Endothelial cell of umbilical vein (primary cell): ENCODE results near the gene KRTAP5-1. TPM values are rescaled to one million over a fixed set of nuclear protein-coding genes. Genes with fewer than 3 reads are reported as not detected.

Experiments
- BruUV-seq: library from RNA; stranded (reverse); fragments of 400-500 nt; replicated peaks from 2 replicates; lab custom pipeline; 2021; lab: Mats Ljungman, UMichigan
- CTCF ChIA-PET: fragments of 300-600, 350-600 bp; sonication (Branson Sonifier 250); formaldehyde crosslinking; loops from one replicate; lab custom pipeline; 2021; ENCODE audit warnings: antibody characterized with exemption, inconsistent platforms; lab: Charles Lee
- POLR2A ChIA-PET: fragments of 300-600, 350-600 bp; sonication (Branson Sonifier 250); formaldehyde crosslinking; loops from one replicate; lab custom pipeline; 2021; ENCODE audit warnings: antibody characterized with exemption, inconsistent platforms; lab: Charles Lee
- DNase-seq: peaks from one replicate; pipeline ENCODE4 v3.0.0-alpha.2; 2011; ENCODE audit warnings: low read depth, low spot score
- FAIRE-seq: peaks from 2 replicates; lab custom pipeline; 2011; peaks lifted over from hg19 to GRCh38; lab: Jason Lieb, UNC
- H2AFZ ChIP-seq: 2 replicates; pipeline ENCODE4 v1.6.0; 2012; ENCODE audit warnings: low read depth, low read length, control low read depth, inconsistent platforms
- H3K27ac ChIP-seq: 2 replicates; pipeline ENCODE4 v1.5.1; 2011; ENCODE audit warnings: low read depth, mild to moderate bottlenecking, control low read depth, low read length, moderate library complexity; ENCODE audit not compliant: insufficient read depth
- H3K27me3 ChIP-seq, 2 experiments: 2 replicates each; pipeline versions ENCODE4 v1.6.0 to v1.6.1; 2011; ENCODE audit warnings: low read length in 2 of 2, mixed read lengths in 1 of 2; ENCODE audit not compliant: control insufficient read depth in 2 of 2, insufficient read depth in 2 of 2
- H3K36me3 ChIP-seq, 2 experiments: 2 replicates in 1 of 2; 3 replicates in 1 of 2; pipeline ENCODE4 v1.5.1; 2011; ENCODE audit warnings: low read length in 2 of 2, mild to moderate bottlenecking in 1 of 2, moderate library complexity in 1 of 2; ENCODE audit not compliant: control insufficient read depth in 2 of 2, insufficient read depth in 2 of 2; ENCODE audit errors: extremely low read depth in 1 of 2
- H3K4me1 ChIP-seq: 3 replicates; pipeline ENCODE4 v1.5.1; 2011; ENCODE audit warnings: mild to moderate bottlenecking, low read length; ENCODE audit not compliant: control insufficient read depth, insufficient read depth; ENCODE audit errors: extremely low read depth
- H3K4me2 ChIP-seq: 2 replicates; pipeline ENCODE4 v1.6.1; 2011; ENCODE audit warnings: low read length, control low read depth, mixed read lengths; ENCODE audit not compliant: insufficient read depth
- H3K4me3 ChIP-seq, 3 experiments: fragments of 200-600 bp in 1 of 3; sonication (generic), shearing (Covaris generic) in 1 of 3; replicated peaks in 1 of 3; 2 replicates each; pipeline ENCODE4 v1.5.1; 2011 to 2016; ENCODE audit warnings: control low read depth in 3 of 3, low read length in 3 of 3, mild to moderate bottlenecking in 2 of 3, inconsistent platforms in 1 of 3, low read depth in 1 of 3, moderate library complexity in 1 of 3; ENCODE audit not compliant: insufficient read depth in 1 of 3
- H3K79me2 ChIP-seq: 2 replicates; pipeline ENCODE4 v1.6.0; 2012; ENCODE audit warnings: low read length, inconsistent platforms; ENCODE audit not compliant: control insufficient read depth, insufficient read depth
- H3K9ac ChIP-seq: replicated peaks from 2 replicates; pipeline ENCODE3; 2011; ENCODE audit warnings: low read length, control low read depth; ENCODE audit not compliant: insufficient read depth; ENCODE audit errors: extremely low read depth
- H3K9me1 ChIP-seq: replicated peaks from 3 replicates; pipeline ENCODE4 v1.6.0; 2011; ENCODE audit warnings: mild to moderate bottlenecking, low read length; ENCODE audit not compliant: control insufficient read depth, insufficient read depth; ENCODE audit errors: extremely low read depth
- H3K9me3 ChIP-seq: replicated peaks from 2 replicates; pipeline ENCODE4 v1.5.1; 2012; ENCODE audit warnings: low read length, inconsistent platforms; ENCODE audit not compliant: control insufficient read depth, insufficient read depth
- H4K20me1 ChIP-seq: replicated peaks from 2 replicates; pipeline ENCODE3; 2011; ENCODE audit warnings: mild to moderate bottlenecking, low read length; ENCODE audit not compliant: control insufficient read depth, insufficient read depth; ENCODE audit errors: extremely low read depth
- EZH2 ChIP-seq: IDR thresholded peaks from 2 replicates; pipeline ENCODE4 v1.6.1; 2012; ENCODE audit warnings: borderline replicate concordance, low read depth, mild to moderate bottlenecking, moderate library complexity, low read length, inconsistent platforms; ENCODE audit not compliant: severe bottlenecking
- FOS ChIP-seq: IDR thresholded peaks from 2 replicates; pipeline ENCODE4 v1.6.1; 2011; ENCODE audit warnings: mild to moderate bottlenecking, low read length, moderate library complexity, borderline replicate concordance; ENCODE audit not compliant: insufficient read depth
- GATA2 ChIP-seq: IDR thresholded peaks from 2 replicates; pipeline ENCODE4 v1.7.0; 2011; ENCODE audit warnings: low read depth, mild to moderate bottlenecking, moderate library complexity, mixed read lengths, low read length; ENCODE audit not compliant: insufficient read length, insufficient read depth
- JUN ChIP-seq: IDR thresholded peaks from 2 replicates; pipeline ENCODE4 v1.6.1; 2011; ENCODE audit warnings: borderline replicate concordance, low read depth; ENCODE audit not compliant: insufficient read length, insufficient read depth
- MYC ChIP-seq: IDR thresholded peaks from one replicate; pipeline ENCODE4 v1.6.1; 2011; ENCODE audit warnings: mild to moderate bottlenecking, low read depth, low read length
- POLR2A ChIP-seq: IDR thresholded peaks from 2 replicates; pipeline ENCODE4 v1.6.1; 2012; ENCODE audit warnings: low read depth, mild to moderate bottlenecking, control low read depth, low read length
- POLR2AphosphoS5 ChIP-seq: IDR thresholded peaks from 2 replicates; pipeline ENCODE4 v1.6.1; 2012; ENCODE audit warnings: low read depth, mild to moderate bottlenecking, control low read depth, low read length, moderate library complexity; ENCODE audit not compliant: insufficient read depth
- dilution Hi-C: fragments of 300-500 bp; cut with MboI; formaldehyde crosslinking; loops from one replicate; pipeline ENCODE4 v1.15.0; 2019; ENCODE audit warnings: low sequenced_read_pairs; ENCODE audit not compliant: extremely low pct_ligation_motif_present
- intact Hi-C: fragments of 100-400 bp; cut with micrococcal nuclease; formaldehyde crosslinking; loops from one replicate; pipeline ENCODE4 v1.10.0; 2022
- polyA plus RNA-seq, 4 experiments: library from polyadenylated mRNA; depleted of rRNA in 3 of 4; stranded (reverse) in 3 of 4; unstranded in 1 of 4; fragments of >200 nt; gene quantifications; 2 replicates each; pipeline versions ENCODE4 v1.2.1 to v1.2.3, GENCODE V29; 2011 to 2012; ENCODE audit warnings: missing spikeins in 1 of 4
- total RNA-seq: library from RNA; stranded (reverse); gene quantifications from 2 replicates; pipeline ENCODE4 v1.2.3, GENCODE V29; 2021
- TF ChIP-seq, protein P1 (sequence below), 2 donors: IDR thresholded peaks; 1 replicate in 1 of 2; 2 replicates in 1 of 2; pipeline ENCODE4 v1.5.1; 2011; ENCODE audit warnings: low read length in 2 of 2, mild to moderate bottlenecking in 2 of 2, moderate library complexity in 2 of 2, control low read depth in 1 of 2, inconsistent platforms in 1 of 2, low read depth in 1 of 2; ENCODE audit not compliant: insufficient read depth in 1 of 2; ENCODE audit errors: extremely low read depth in 1 of 2
- TF ChIP-seq, protein P2 (sequence below): IDR thresholded peaks from 2 replicates; pipeline ENCODE4 v1.6.1; 2011; ENCODE audit not compliant: insufficient read depth, insufficient read length

KRTAP5-1 gene
- total and polyA plus RNA-seq, 2 donors (not counting 3 experiments of a cell fraction or from before 2014, with no cell fraction given), result not detected

DNA sequence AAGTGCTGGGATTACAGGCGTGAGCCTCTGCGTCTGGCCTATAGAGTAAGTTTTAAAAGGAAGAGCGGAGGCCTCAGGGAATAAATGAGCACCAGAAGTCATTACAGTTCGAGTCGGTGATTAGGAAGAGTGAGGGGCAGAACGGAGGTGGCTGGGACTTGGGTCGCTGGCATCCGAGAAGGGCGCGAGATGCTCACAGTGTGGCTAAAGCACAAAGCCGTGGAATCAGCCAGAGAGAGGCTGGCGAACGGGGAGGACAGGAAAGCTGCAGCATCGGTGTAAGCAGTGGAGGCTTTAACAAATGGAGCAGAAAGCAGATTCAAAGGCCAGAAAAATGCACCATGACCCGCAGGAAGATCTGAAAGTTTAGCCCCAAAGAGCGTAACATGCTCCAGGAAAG, 39.5 kb upstream of the KRTAP5-1 start:
- no peak for TF ChIP-seq POLR2A
- TF ChIP-seq JUN, result no peak
- no peak for TF ChIP-seq MYC
- TF ChIP-seq GATA2, result no peak
- no peak for TF ChIP-seq POLR2AphosphoS5
- no peak for TF ChIP-seq FOS
- TF ChIP-seq, protein P1, sequence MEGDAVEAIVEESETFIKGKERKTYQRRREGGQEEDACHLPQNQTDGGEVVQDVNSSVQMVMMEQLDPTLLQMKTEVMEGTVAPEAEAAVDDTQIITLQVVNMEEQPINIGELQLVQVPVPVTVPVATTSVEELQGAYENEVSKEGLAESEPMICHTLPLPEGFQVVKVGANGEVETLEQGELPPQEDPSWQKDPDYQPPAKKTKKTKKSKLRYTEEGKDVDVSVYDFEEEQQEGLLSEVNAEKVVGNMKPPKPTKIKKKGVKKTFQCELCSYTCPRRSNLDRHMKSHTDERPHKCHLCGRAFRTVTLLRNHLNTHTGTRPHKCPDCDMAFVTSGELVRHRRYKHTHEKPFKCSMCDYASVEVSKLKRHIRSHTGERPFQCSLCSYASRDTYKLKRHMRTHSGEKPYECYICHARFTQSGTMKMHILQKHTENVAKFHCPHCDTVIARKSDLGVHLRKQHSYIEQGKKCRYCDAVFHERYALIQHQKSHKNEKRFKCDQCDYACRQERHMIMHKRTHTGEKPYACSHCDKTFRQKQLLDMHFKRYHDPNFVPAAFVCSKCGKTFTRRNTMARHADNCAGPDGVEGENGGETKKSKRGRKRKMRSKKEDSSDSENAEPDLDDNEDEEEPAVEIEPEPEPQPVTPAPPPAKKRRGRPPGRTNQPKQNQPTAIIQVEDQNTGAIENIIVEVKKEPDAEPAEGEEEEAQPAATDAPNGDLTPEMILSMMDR (IDR thresholded peaks at IDR 0.05; ENCODE audit: extremely low read depth in 1 of 2, insufficient read depth in 1 of 2, low read depth in 1 of 2, low read length in 2 of 2), result no peak
- no peak for TF ChIP-seq EZH2
- TF ChIP-seq, protein P2, sequence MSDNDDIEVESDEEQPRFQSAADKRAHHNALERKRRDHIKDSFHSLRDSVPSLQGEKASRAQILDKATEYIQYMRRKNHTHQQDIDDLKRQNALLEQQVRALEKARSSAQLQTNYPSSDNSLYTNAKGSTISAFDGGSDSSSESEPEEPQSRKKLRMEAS, result no peak

More for the DNA sequence above, 39.5 kb upstream of the KRTAP5-1 start:
- Histone ChIP-seq H3K9me1 (no peaks in the 10 kb centered on the region), H4K20me1 (no peaks in the 10 kb centered on the region), H3K9me3 (no peaks in the 10 kb centered on the region), H3K4me3 (no peak overlapping the region), H3K4me1 (no peaks in the 10 kb centered on the region), H2AFZ (no peak overlapping the region), H3K79me2 (no peaks in the 10 kb centered on the region), H3K27ac (no peak overlapping the region), H3K9ac (no peak overlapping the region), H3K4me2 (no peak overlapping the region), H3K36me3 (no peaks in the 10 kb centered on the region), H3K27me3 (peaks cover 0 to 3% of the 10 kb centered on the region in 2 experiments)
- POLR2A ChIA-PET, result no interaction called here
- no peak for FAIRE-seq
- intact Hi-C loops, result no loop called here
- DNase-seq, result no peak
- CTCF ChIA-PET, result interaction anchor here (1.5 to 1.8 kb wide), 3 partner anchors 28 to 78 kb away, joined by 4 to 5 read pairs (median 5); no protein-coding TSS in a partner anchor
- BruUV-seq, result no TSS peak
- dilution Hi-C loops, result no loop called here
